Neural cell (in vitro differentiated cells): ENCODE data around the gene LAMB2.

Experiments
- EP300 ChIP-seq: fragments of 450-650 bp; conservative IDR thresholded peaks from 2 replicates; pipeline ENCODE4 v1.6.1; 2014; ENCODE audit warnings: antibody characterized with exemption, mild to moderate bottlenecking, moderate library complexity; ENCODE audit not compliant: poor library complexity, severe bottlenecking
- EZH2 ChIP-seq: fragments of 200-600, 300-800 bp; shearing (Covaris generic), sonication (generic); IDR thresholded peaks from 2 replicates; pipeline ENCODE4 v1.6.1; 2014; ENCODE audit warnings: antibody characterized with exemption, low read length, borderline replicate concordance, mild to moderate bottlenecking; ENCODE audit not compliant: insufficient read depth, poor library complexity, severe bottlenecking
- MXI1 ChIP-seq: fragments of 450-650 bp; conservative IDR thresholded peaks from 2 replicates; pipeline ENCODE4 v1.6.1; 2014; ENCODE audit warnings: antibody characterized with exemption, mild to moderate bottlenecking; ENCODE audit not compliant: poor library complexity, severe bottlenecking
- SMC3 ChIP-seq: fragments of 450-650 bp; conservative IDR thresholded peaks from 2 replicates; pipeline ENCODE4 v1.6.1; 2014; ENCODE audit warnings: antibody characterized with exemption, mild to moderate bottlenecking, moderate library complexity; ENCODE audit not compliant: poor library complexity
- TF ChIP-seq, protein P1 (sequence below): fragments of 450-650 bp; IDR thresholded peaks from 2 replicates; pipeline ENCODE4 v1.5.1; 2014; ENCODE audit warnings: antibody characterized with exemption, mild to moderate bottlenecking, moderate library complexity; ENCODE audit not compliant: poor library complexity, severe bottlenecking

DNA sequence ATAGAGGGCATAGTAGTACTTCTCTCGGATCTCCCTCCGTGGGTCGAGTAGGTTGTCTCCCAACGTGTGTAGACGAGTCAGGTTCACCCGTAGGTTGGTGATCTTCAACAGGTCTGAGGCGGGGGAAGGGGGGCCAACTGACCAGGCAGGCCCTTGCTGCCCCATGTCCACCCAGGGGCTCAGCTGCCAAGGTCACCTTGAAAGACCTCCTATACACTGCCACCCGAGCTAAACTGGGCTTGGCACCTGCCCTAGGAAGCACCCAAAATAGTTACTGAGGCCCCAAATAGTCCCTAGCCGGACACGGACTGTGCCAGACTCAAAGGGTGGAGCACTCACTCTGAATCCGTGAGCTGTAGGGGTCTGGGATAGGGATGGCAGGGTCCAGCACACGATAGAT is 1.8 kb downstream of the LAMB2 start:
- no peak for TF ChIP-seq EZH2
- TF ChIP-seq, protein P1, sequence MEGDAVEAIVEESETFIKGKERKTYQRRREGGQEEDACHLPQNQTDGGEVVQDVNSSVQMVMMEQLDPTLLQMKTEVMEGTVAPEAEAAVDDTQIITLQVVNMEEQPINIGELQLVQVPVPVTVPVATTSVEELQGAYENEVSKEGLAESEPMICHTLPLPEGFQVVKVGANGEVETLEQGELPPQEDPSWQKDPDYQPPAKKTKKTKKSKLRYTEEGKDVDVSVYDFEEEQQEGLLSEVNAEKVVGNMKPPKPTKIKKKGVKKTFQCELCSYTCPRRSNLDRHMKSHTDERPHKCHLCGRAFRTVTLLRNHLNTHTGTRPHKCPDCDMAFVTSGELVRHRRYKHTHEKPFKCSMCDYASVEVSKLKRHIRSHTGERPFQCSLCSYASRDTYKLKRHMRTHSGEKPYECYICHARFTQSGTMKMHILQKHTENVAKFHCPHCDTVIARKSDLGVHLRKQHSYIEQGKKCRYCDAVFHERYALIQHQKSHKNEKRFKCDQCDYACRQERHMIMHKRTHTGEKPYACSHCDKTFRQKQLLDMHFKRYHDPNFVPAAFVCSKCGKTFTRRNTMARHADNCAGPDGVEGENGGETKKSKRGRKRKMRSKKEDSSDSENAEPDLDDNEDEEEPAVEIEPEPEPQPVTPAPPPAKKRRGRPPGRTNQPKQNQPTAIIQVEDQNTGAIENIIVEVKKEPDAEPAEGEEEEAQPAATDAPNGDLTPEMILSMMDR = no peak
- no peak for TF ChIP-seq SMC3
- no peak for TF ChIP-seq EP300
- no peak for TF ChIP-seq MXI1
